Spleen (tissue), 11 donors: ENCODE measurements around the gene CLDN4. TPM values are rescaled to one million over a fixed set of nuclear protein-coding genes. Genes with fewer than 3 reads are reported as not detected.

Experiments
- DNase-seq: peaks from one replicate; pipeline ENCODE4 v3.0.0-alpha.2; 2020
- H3K27ac ChIP-seq, 8 donors: fragments of 200-600 bp; sonication (generic) in 7 of 8; 1 replicate in 4 of 8; 2 replicates in 4 of 8; pipeline versions ENCODE4 v1.5.0 to v1.8.0; 2016 to 2021; ENCODE audit warnings: inconsistent platforms in 4 of 8, mild to moderate bottlenecking in 4 of 8, moderate library complexity in 1 of 8
- H3K27me3 ChIP-seq, 7 donors: fragments of 200-600 bp; sonication (generic) in 6 of 7; replicated peaks in 1 of 7; 1 replicate in 4 of 7; 2 replicates in 3 of 7; pipeline versions ENCODE4 v1.5.0 to v1.8.0; 2016 to 2021; ENCODE audit warnings: inconsistent platforms in 3 of 7, mild to moderate bottlenecking in 1 of 7
- H3K36me3 ChIP-seq, 6 donors: fragments of 200-600 bp; sonication (generic) in 5 of 6; 1 replicate in 4 of 6; 2 replicates in 2 of 6; pipeline versions ENCODE4 v1.5.0 to v1.8.0; 2016 to 2021; ENCODE audit warnings: inconsistent platforms in 2 of 6
- H3K4me1 ChIP-seq, 6 donors: fragments of 200-600 bp; sonication (generic) in 5 of 6; 1 replicate in 3 of 6; 2 replicates in 3 of 6; pipeline versions ENCODE4 v1.5.0 to v1.8.0; 2016 to 2021; ENCODE audit warnings: inconsistent platforms in 3 of 6
- H3K4me3 ChIP-seq, 8 donors: fragments of 200-600 bp; sonication (generic) in 7 of 8; 1 replicate in 4 of 8; 2 replicates in 4 of 8; pipeline versions ENCODE4 v1.5.0 to v1.8.0; 2016 to 2021; ENCODE audit warnings: inconsistent platforms in 4 of 8, mild to moderate bottlenecking in 4 of 8, moderate library complexity in 2 of 8
- H3K9me3 ChIP-seq, 8 donors: fragments of 200-600 bp; sonication (generic) in 7 of 8; 1 replicate in 4 of 8; 2 replicates in 4 of 8; pipeline versions ENCODE4 v1.5.0 to v1.8.0; 2016 to 2021; ENCODE audit warnings: inconsistent platforms in 4 of 8
- POLR2A ChIP-seq, 3 donors: fragments of 450-650 bp; IDR thresholded peaks; one replicate each; pipeline ENCODE4 v1.5.1; 2017; ENCODE audit warnings: antibody characterized with exemption in 3 of 3, mild to moderate bottlenecking in 1 of 3
- POLR2AphosphoS5 ChIP-seq, 3 donors: sonication (generic); formaldehyde crosslinking; IDR thresholded peaks; one replicate each; pipeline ENCODE4 v1.5.1; 2017; ENCODE audit warnings: antibody characterized with exemption in 3 of 3
- WGBS, 5 donors: extraction: QIAGEN DNeasy Blood & Tissue Kit in 3 of 5; methylation state at CpG; one replicate each; pipeline versions ENCODE4 v1.1.5 to v1.1.7; 2013 to 2018; 5-methylcytosine and 5-hydroxymethylcytosine counted together
- intact Hi-C: fragments of 100-400 bp; cut with DNase I; formaldehyde crosslinking; loops from one replicate; pipeline ENCODE4 v1.15.0; 2023; ENCODE audit warnings: low total_unique reads
- polyA plus RNA-seq, 3 donors: library from polyadenylated mRNA; stranded (reverse); fragments of 200-250 nt; gene quantifications; one replicate each; pipeline ENCODE4 v1.2.1, GENCODE V29; 2013
- total RNA-seq, 7 donors: library from RNA; depleted of rRNA in 3 of 7; stranded (reverse); fragments of >200 nt in 3 of 7; fragmentation: NEBNext Ultra II Directional in 4 of 7; extraction: Animal tissue kit (Norgen Biotek cat#: 25700) in 4 of 7; gene quantifications; one replicate each; pipeline versions ENCODE4 v1.1.0 to v1.2.1, GENCODE V29; 2016 to 2021
- TF ChIP-seq, protein P1 (sequence below), 11 experiments: fragments of 200-600 bp in 7 of 11; fragments of 450-650 bp in 4 of 11; sonication (generic) in 4 of 11; IDR thresholded peaks in 8 of 11; conservative IDR thresholded peaks in 3 of 11; 1 replicate in 7 of 11; 2 replicates in 4 of 11; pipeline versions ENCODE4 v1.4.0 to v1.8.0; 2016 to 2021; ENCODE audit warnings: antibody characterized with exemption in 11 of 11, inconsistent platforms in 4 of 11, mild to moderate bottlenecking in 1 of 11
- donor health status: healthy with polysubstance abuse.
- donor health status: DM: no; HTN: no; CAD: no; lungs with moderate emphysema.
- donor health status: DM: no; HTN: no; CAD: no.
- donor health status: Bipolar disorder and iron deficiency.
- donor health status: healthy.
- donor health status: DM: no; HTN: no; CAD: no.
- donor health status: DM: yes; HTN: yes; CAD: no.

Gene CLDN4
- total and polyA plus RNA-seq, 10 donors, result 0.13 to 1.0 (median 0.33) TPM; not detected in 1

DNA sequence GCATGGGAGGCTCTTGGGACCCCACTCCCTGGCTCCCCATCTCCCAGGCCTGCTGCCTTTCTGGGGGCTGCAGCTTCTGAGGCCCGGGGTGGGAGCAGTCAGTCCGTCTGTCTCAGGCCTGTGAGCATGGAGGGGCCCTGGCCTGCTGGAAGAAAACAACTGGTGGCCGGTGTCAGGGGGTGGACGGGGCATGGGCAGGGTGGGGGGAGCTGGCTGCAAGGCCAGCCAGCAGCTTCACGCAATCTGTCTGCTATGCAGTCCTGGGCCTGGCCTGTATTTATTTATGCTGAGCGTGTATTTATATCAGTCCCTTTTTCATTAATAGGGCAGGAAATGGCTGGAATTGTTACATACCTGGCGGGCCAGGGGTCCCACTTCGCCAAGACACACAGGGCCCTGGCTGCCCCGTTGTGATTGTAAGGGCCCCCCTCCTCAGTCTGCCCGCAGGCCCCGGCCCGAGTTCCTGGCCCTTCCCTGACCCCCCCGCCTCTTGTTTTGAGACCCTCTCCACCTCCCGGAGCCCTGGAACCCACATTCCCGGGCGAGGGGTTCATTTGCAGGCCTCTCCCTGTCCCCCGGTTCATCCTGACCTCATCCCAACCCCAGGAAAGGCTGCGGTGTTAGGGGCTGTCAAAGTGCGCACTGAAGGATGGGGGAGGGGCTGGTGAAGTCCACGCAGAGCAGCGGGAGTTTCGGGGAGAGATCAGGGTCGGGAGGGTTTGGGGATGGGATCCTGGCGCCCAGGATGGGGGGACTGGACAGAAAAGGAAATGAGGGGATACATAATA, 38.4 kb downstream of the CLDN4 start:
- no peak overlapping the region for H3K4me3 ChIP-seq
- peaks cover 0 to 21% (median 8%) of the 10 kb centered on the region in 6 donors for H3K4me1 ChIP-seq
- intact Hi-C loops, result loop anchor here (5.0 to 10.0 kb wide), 2 partner anchors 158 to 536 kb away; partner anchors contain the start of gene ELN
- H3K27me3 ChIP-seq, result no peaks in the 10 kb centered on the region
- WGBS, 5 donors, result 74 to 82% (median 78%) methylated on average over 24 of the region's 24 CpGs
- H3K27ac ChIP-seq, result no peak overlapping the region
- H3K9me3 ChIP-seq, result no peaks in the 10 kb centered on the region
- no peaks in the 10 kb centered on the region for H3K36me3 ChIP-seq
- DNase-seq, result no peak
- TF ChIP-seq, protein P1, sequence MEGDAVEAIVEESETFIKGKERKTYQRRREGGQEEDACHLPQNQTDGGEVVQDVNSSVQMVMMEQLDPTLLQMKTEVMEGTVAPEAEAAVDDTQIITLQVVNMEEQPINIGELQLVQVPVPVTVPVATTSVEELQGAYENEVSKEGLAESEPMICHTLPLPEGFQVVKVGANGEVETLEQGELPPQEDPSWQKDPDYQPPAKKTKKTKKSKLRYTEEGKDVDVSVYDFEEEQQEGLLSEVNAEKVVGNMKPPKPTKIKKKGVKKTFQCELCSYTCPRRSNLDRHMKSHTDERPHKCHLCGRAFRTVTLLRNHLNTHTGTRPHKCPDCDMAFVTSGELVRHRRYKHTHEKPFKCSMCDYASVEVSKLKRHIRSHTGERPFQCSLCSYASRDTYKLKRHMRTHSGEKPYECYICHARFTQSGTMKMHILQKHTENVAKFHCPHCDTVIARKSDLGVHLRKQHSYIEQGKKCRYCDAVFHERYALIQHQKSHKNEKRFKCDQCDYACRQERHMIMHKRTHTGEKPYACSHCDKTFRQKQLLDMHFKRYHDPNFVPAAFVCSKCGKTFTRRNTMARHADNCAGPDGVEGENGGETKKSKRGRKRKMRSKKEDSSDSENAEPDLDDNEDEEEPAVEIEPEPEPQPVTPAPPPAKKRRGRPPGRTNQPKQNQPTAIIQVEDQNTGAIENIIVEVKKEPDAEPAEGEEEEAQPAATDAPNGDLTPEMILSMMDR (IDR thresholded peaks at IDR 0.05 in 8 of 11, conservative IDR thresholded peaks at IDR 0.05 in 3 of 11), result no peak

DNA sequence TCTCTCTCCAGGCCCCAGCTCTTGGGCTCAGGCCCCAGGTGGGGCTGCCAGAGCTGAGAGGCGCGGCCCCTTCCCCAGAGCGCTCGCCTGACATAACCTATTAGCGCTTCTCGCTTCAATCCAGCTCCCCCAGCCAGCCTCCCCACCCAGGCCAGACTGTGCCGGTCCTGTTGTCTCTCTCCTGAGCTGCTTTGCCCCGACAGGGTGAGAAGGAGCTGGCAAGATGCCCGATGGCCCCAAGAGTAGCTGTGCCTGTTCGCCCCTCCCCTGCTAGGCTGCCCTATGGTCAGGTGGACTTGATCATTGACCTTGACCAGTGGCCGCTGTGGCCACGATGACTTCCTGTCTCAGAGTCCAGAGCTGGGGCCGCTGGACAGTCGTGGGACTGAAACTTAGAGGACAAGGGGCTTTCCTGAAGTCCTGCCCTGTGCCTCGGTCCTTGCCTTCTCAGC, 39.3 kb downstream of the CLDN4 start:
- Histone ChIP-seq H3K27me3 (no peaks in the 10 kb centered on the region), H3K9me3 (no peaks in the 10 kb centered on the region), H3K36me3 (no peaks in the 10 kb centered on the region), H3K4me3 (no peak overlapping the region), H3K27ac (peak overlapping the region in 1 of 8 donors; percentile 4), H3K4me1 (peaks cover 0 to 21% (median 8%) of the 10 kb centered on the region in 6 donors)
- 60 to 88% (median 68%) methylated on average over 12 to 15 of the region's 15 CpGs for WGBS, 5 donors
- TF ChIP-seq, protein P1 (IDR thresholded peaks at IDR 0.05 in 8 of 11, conservative IDR thresholded peaks at IDR 0.05 in 3 of 11), result no peak
- TF ChIP-seq POLR2AphosphoS5 (IDR thresholded peaks at IDR 0.05) (no peak), POLR2A (IDR thresholded peaks at IDR 0.05) (no peak)
- no peak for DNase-seq
- intact Hi-C loops, result no loop called here

- H3K27me3 ChIP-seq, result no peaks in the 10 kb centered on the region
- WGBS, 5 donors, result 83 to 91% (median 87%) methylated on average over 11 to 20 of the region's 20 CpGs
- no peaks in the 10 kb centered on the region for H3K9me3 ChIP-seq
- intact Hi-C loops, result no loop called here
- H3K4me1 ChIP-seq, result peaks cover 0 to 21% (median 8%) of the 10 kb centered on the region in 6 donors
- no peak for DNase-seq
- H3K27ac ChIP-seq, result no peak overlapping the region
- no peaks in the 10 kb centered on the region for H3K36me3 ChIP-seq
- no peak overlapping the region for H3K4me3 ChIP-seq
- TF ChIP-seq POLR2AphosphoS5 (IDR thresholded peaks at IDR 0.05) (no peak), POLR2A (IDR thresholded peaks at IDR 0.05) (no peak)
- TF ChIP-seq, protein P1 (IDR thresholded peaks at IDR 0.05 in 8 of 11, conservative IDR thresholded peaks at IDR 0.05 in 3 of 11), result no peak
Observed at GRCh38 chr7:73871163-73872011, 40.6 kb downstream of the CLDN4 start.
